Central memory CD8-positive, alpha-beta T cell (primary cell): Measurements from ENCODE around the gene CTIF.
A peak's percentile ranks its signal among the peaks of the same experiment; 100 is the strongest.

ENCODE experiments used
- ATAC-seq: fragments of 150-1000 bp; cut with Tn5 transposase; replicated peaks from 2 replicates; pipeline ENCODE4 v1.10.0; 2022; ENCODE audit warnings: mild to moderate bottlenecking, moderate FRiP score, moderate number of reproducible peaks; ENCODE audit not compliant: poor library complexity, severe bottlenecking; ENCODE audit errors: extremely low read depth
- DNase-seq, 2 donors: peaks; one replicate each; pipeline ENCODE4 v3.0.0; 2021; ENCODE audit warnings: low spot score in 2 of 2
- H3K27ac Mint-ChIP-seq: one replicate; pipeline ENCODE4 v1.8.0; 2022; ENCODE audit warnings: low read depth, mild to moderate bottlenecking, moderate library complexity, mixed read lengths
- H3K27me3 Mint-ChIP-seq: one replicate; pipeline ENCODE4 v1.8.0; 2022; ENCODE audit warnings: mixed read lengths
- H3K36me3 Mint-ChIP-seq: one replicate; pipeline ENCODE4 v1.8.0; 2022; ENCODE audit warnings: mild to moderate bottlenecking, moderate library complexity, mixed read lengths; ENCODE audit not compliant: insufficient read depth
- H3K4me1 Mint-ChIP-seq: one replicate; pipeline ENCODE4 v1.8.0; 2022; ENCODE audit warnings: mixed read lengths
- H3K4me3 Mint-ChIP-seq: one replicate; pipeline ENCODE4 v1.8.0; 2022; ENCODE audit warnings: mild to moderate bottlenecking, moderate library complexity, mixed read lengths
- H3K9me3 Mint-ChIP-seq: one replicate; pipeline ENCODE4 v1.8.0; 2022; ENCODE audit warnings: mixed read lengths

CTIF gene

DNA sequence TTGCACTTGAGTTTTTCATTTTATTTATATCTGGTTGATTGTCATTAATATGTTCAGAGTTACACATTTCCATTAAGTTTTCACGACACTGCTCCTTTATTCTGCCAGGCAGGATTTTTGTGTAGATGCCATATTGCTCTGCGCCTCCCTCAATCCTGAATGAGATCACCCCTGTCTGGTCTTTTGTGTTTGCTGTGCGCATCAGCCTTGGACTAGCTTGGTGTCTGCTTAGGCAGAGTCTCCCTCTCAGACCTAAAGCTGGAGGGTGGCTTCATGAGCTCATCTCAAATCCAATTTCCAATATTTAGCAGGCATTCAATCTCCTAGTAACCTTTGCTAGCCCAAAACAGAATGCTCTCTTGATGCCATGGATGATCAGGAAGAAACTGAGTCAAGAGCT, 274.5 kb downstream of the CTIF start:
- Mint-ChIP-seq H3K27me3 (no peaks in the 10 kb centered on the region), H3K4me1 (peaks cover 50% of the 10 kb centered on the region), H3K4me3 (peak overlapping the region; percentile 45), H3K9me3 (no peaks in the 10 kb centered on the region), H3K27ac (peak overlapping the region; percentile 100), H3K36me3 (peaks cover 20% of the 10 kb centered on the region)
- ATAC-seq: no peak
- DNase-seq: no peak

DNA sequence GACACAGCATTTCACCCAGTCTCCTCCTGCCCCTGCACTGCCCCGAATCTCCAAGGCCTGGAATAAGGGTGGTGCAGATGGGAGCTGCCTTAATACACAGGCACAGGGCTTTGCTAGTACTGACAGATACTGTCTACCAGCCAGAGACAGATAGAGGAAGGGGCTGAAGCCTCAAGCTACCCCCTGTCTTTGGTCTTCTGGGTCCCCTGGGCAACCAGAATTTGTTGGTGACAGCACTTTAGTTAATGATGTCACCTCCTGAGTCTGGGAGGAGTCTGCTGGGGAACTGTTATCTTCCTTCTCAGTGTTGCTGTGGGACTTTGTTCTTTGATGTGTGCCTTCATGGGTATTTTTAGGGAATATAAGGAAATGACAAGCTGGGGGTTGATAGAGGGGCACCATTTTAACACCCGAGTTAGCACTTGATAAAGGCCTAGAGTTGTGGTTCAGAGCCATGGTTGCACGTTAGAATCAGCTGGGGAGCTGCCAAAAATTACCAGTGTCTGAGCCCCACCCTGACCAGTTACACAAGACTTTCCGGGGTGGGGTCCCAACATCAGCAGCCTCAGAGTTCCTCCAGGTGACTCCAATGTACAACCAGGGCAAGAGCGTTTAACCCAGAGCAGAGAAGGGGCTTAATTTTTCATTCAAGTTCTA, 275.1 kb downstream of the CTIF start:
- Mint-ChIP-seq H3K9me3 (no peaks in the 10 kb centered on the region), H3K4me1 (peaks cover 56% of the 10 kb centered on the region), H3K4me3 (peak overlapping the region; percentile 45), H3K36me3 (peaks cover 20% of the 10 kb centered on the region), H3K27ac (peak overlapping the region; percentile 100), H3K27me3 (no peaks in the 10 kb centered on the region)
- ATAC-seq (peak; percentile 70), DNase-seq (peak; percentile 54 to 81)

DNA sequence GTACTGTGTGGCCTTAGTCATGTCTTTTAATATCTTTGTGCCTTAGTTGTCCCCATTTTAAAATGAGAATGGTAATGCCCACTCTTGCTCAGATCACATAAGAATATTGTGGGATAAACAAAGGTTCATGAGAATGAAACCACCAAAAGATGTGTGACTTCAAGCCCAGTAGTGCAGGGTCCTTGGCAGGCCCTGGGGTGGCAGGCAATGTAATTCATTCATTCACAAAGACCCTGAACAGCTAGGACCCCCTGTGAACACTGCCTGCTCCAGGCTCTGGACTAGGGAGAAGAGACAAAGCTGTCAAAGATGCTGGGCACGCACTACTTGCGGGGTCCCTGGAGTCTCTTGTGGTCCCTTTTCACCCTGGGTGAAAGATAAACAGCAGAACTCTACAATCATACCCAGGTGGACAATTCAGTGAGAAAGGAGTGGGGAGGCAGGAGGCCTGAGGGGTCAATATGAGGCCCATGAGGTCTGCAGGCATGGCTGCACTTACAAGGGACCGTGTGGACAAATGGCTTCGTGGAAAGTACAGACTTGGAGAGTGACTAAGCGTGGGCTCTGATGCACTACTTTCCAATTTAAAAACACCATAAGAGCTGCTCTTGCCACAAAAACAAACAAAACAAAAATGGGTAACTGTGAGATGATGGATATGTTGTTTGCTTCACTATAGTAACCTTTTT, 275.8 kb downstream of the CTIF start:
- H3K27ac Mint-ChIP-seq: peak overlapping the region; percentile 100
- H3K4me1 Mint-ChIP-seq: peaks cover 62% of the 10 kb centered on the region
- H3K9me3 Mint-ChIP-seq: no peaks in the 10 kb centered on the region
- peaks cover 20% of the 10 kb centered on the region for H3K36me3 Mint-ChIP-seq
- H3K4me3 Mint-ChIP-seq: peak overlapping the region; percentile 45
- ATAC-seq (peak; percentile 57), DNase-seq (peak in 1 of 2 donors; percentile 35)
- H3K27me3 Mint-ChIP-seq: no peaks in the 10 kb centered on the region

- DNase-seq (no peak), ATAC-seq (no peak)
- Mint-ChIP-seq H3K27me3 (no peaks in the 10 kb centered on the region), H3K36me3 (peaks cover 20% of the 10 kb centered on the region), H3K4me1 (peaks cover 67% of the 10 kb centered on the region), H3K4me3 (peak overlapping the region; percentile 45), H3K27ac (peak overlapping the region; percentile 100), H3K9me3 (no peaks in the 10 kb centered on the region)
Measured at GRCh38 chr18:48815179-48815515, 276.3 kb downstream of the CTIF start.

DNA sequence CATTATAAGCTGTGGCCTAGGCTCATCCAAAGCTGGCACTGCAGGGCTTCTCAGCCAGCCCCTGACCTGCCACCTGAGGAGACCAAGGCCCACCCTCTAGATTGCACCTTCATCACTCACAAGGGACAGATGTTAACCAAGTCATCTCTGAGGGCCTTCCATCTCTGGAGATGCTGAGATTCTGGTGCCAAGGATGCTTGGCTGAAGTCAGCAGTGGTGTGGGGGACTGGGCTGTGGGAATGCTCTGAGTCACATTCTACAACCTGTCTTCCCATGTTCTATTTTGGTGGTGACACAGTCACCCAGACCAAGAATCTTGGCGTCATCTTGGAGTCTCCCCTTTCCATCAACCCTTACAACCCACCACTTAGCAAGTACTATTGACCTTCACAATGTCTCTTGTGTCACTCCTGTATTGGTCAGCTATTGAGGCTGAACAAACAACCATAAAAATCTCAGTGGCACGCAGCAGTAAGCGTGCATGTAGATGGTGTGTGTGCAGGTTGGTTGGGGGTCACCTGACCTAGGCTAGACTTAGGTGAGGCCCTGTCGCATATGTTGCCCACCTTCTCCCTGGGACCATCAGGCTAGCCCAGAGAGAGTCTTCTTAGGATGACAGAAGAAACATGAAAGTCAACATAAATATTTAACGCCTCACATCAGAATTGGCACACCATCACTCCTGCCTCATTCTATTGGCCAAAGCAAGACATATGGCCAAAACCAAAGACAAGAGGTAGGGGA, 276.9 kb downstream of the CTIF start:
- peaks cover 20% of the 10 kb centered on the region for H3K36me3 Mint-ChIP-seq
- no peak for DNase-seq
- no peak for ATAC-seq
- peak overlapping the region; percentile 100 for H3K27ac Mint-ChIP-seq
- no peaks in the 10 kb centered on the region for H3K27me3 Mint-ChIP-seq
- no peaks in the 10 kb centered on the region for H3K9me3 Mint-ChIP-seq
- H3K4me1 Mint-ChIP-seq: peaks cover 71% of the 10 kb centered on the region
- H3K4me3 Mint-ChIP-seq: no peak overlapping the region

DNA sequence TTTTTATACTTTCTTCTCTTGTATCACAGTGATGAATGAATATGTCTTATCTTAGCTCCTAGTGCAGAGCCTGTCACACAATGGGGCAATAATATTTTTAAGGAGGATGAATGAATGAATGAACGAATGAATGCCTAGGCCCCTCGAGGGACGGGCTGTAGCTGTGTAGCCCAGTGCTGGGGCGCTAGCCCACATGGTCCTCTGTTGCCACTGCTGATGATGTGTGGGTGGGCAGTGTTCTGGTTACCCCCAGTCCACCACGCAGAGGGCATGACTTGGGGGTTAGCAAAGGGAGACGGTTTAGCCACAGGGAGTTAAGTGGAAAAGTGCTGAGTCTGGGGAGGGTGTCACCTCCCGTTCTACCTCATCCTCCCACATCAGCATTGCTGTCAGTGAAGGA, 277.7 kb downstream of the CTIF start:
- H3K36me3 Mint-ChIP-seq: peaks cover 18% of the 10 kb centered on the region
- no peaks in the 10 kb centered on the region for H3K27me3 Mint-ChIP-seq
- no peak for DNase-seq
- peak overlapping the region; percentile 100 for H3K27ac Mint-ChIP-seq
- peaks cover 74% of the 10 kb centered on the region for H3K4me1 Mint-ChIP-seq
- ATAC-seq: no peak
- no peak overlapping the region for H3K4me3 Mint-ChIP-seq
- H3K9me3 Mint-ChIP-seq: no peaks in the 10 kb centered on the region

GRCh38 chr18:48817021-48817461, 278.2 kb downstream of the CTIF start:
- H3K27ac Mint-ChIP-seq: peak overlapping the region; percentile 100
- H3K4me3 Mint-ChIP-seq: no peak overlapping the region
- H3K27me3 Mint-ChIP-seq: no peaks in the 10 kb centered on the region
- peaks cover 18% of the 10 kb centered on the region for H3K36me3 Mint-ChIP-seq
- no peaks in the 10 kb centered on the region for H3K9me3 Mint-ChIP-seq
- peaks cover 79% of the 10 kb centered on the region for H3K4me1 Mint-ChIP-seq
- DNase-seq (no peak), ATAC-seq (no peak)

DNA sequence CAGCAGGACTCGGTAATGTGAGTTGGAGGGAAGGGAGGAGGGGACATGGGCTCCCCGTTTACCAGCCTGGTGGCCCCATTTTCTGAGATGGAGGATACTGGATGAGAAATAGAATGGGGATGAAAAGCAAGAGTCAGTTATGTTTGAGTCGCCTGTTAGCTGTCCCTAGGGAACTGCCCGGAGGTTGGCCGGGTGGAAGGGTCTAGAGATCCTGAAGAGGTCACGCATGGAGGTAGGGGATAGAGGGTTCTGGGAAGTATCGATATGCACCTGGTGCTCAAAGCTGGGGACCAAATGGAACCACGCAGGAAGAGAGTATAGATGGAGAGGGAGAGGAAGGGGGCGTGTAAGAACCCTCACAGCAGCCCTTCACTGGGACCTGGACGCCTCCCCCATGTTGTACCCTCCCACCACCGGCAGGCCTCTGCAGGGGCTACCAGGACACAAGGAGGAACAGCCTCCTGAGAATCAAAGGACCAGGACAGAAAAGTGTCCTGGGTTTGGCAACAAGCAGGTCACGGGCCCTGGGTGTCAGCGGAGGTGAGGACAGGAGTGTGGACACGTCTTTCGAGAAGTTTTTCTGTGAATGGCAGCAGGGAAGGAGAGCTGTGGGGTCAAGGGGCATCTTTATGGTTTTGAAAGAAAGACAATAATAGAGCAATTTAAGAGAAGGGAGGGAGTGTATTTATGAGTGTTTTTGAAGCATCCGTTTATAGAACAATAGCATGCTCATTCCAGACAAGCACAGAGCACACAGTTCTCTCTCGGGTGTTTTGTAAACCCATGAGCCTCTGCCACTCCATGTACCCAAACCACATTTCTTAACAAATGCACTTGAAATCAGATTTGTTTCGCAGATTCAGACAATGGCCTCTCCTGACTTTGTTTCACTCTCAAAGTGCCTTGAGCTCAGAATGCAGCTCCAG, 279.8 kb downstream of the CTIF start:
- peaks cover 81% of the 10 kb centered on the region for H3K4me1 Mint-ChIP-seq
- peak overlapping the region; percentile 47 for H3K27ac Mint-ChIP-seq
- DNase-seq (no peak), ATAC-seq (no peak)
- no peak overlapping the region for H3K4me3 Mint-ChIP-seq
- H3K27me3 Mint-ChIP-seq: no peaks in the 10 kb centered on the region
- H3K9me3 Mint-ChIP-seq: no peaks in the 10 kb centered on the region
- peaks cover 18% of the 10 kb centered on the region for H3K36me3 Mint-ChIP-seq

DNA sequence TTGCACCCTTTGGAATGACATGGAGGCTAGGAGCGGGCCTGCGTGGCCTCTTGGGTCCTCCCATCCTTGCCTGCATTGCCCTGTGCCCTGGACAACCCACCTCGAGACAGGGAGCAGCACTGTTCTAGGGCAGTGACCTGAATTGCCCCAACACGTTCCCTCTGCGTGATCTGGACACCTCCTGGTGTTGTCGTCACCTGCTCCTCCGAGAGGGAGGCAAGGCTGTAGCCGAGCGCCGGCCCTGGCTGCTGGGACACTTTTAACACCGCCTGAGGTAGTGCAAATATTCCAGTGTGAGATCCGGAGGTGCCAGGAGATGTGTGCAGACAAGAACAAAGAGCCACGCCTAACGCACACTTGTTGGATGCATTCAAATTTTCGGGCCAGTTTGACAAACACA, 280.4 kb downstream of the CTIF start:
- Mint-ChIP-seq H3K4me1 (peaks cover 78% of the 10 kb centered on the region), H3K9me3 (no peaks in the 10 kb centered on the region), H3K27ac (peak overlapping the region; percentile 54), H3K4me3 (no peak overlapping the region), H3K36me3 (peaks cover 12% of the 10 kb centered on the region), H3K27me3 (no peaks in the 10 kb centered on the region)
- no peak for DNase-seq
- ATAC-seq: no peak

GRCh38 chr18:48819781-48820482, 281.1 kb downstream of the CTIF start:
- DNase-seq: no peak
- no peak overlapping the region for H3K4me3 Mint-ChIP-seq
- no peaks in the 10 kb centered on the region for H3K27me3 Mint-ChIP-seq
- H3K36me3 Mint-ChIP-seq: peaks cover 9% of the 10 kb centered on the region
- no peaks in the 10 kb centered on the region for H3K9me3 Mint-ChIP-seq
- peak overlapping the region; percentile 87 for H3K27ac Mint-ChIP-seq
- peaks cover 78% of the 10 kb centered on the region for H3K4me1 Mint-ChIP-seq
- no peak for ATAC-seq

DNA sequence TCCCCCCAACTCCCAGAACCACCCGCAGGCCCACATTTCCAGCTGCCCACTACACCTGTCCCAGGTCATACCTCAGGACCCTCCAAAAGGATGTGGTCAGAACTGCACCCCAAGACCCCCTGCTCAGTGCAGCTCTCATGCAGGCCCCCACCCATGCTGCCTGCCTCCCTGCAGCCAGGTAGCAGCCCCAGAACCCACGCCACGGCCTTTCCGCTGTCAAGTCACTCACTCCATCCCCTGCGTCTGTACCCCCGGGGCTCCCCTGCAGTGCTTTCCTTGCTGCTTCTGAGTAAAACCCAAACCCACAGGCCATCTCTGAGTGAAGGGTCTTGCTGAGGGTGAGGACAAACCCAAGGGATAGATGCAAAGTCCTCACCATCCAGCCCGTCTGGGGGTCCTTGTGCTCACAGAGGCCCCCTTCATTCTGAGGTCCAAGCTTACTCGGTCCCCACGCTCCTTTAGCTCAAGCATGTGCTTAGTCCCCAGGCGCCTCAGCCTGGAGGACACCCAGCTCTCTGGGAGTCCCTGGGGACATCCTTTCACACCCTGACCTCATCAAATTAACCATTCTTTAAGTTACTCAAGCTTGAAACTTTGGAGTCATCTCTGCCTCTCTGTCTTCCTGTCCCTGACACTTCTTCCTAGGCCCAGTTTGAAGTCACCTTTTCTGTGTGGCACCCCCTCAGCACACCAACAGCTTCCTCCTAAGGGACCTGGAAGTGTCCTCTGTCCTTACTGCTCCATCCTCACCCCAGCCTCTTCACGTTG, 281.8 kb downstream of the CTIF start:
- Mint-ChIP-seq H3K27ac (peak overlapping the region; percentile 87), H3K4me1 (peaks cover 77% of the 10 kb centered on the region), H3K36me3 (peaks cover 9% of the 10 kb centered on the region)

More for the DNA sequence above, 281.8 kb downstream of the CTIF start:
- no peaks in the 10 kb centered on the region for H3K9me3 Mint-ChIP-seq
- H3K4me3 Mint-ChIP-seq: no peak overlapping the region
- no peak for DNase-seq
- H3K27me3 Mint-ChIP-seq: no peaks in the 10 kb centered on the region
- ATAC-seq: no peak
